ENCODE measurements around the gene DYNLRB1. TPM values are rescaled to one million over a fixed set of nuclear protein-coding genes. Genes with fewer than 3 reads are reported as not detected.

DYNLRB1 gene
- total and polyA plus RNA-seq, 2 donors (not counting 3 experiments of a cell fraction or from before 2014, with no cell fraction given) = 142 to 245 TPM

DNA sequence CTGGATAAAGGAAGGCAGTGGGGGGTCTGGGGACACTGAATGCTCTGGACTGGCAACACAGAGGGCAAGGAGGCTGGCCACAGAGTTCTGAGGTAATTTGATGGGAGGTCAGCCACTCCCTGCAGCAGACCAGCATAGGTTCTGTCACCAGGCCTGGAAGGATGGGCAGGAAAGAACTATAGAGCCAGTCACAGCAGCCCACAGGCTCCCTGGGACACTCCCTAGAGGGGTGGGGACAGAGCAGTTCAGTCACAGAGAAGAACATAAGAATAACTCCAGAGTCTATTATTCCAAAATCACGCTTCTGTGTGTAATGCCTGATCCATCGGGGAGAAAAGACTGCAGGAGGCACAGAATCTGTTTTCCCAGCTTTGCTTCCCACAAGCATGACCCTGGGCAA lies 19.6 kb downstream of the DYNLRB1 start:
- Histone ChIP-seq H3K36me3 (ENCODE audit: control insufficient read depth in 2 of 2, extremely low read depth in 1 of 2, insufficient read depth in 2 of 2, low read length in 2 of 2) (peaks cover 13 to 47% of the 10 kb centered on the region in 2 experiments), H3K4me2 (ENCODE audit: insufficient read depth, low read length) (no peak overlapping the region), H3K4me3 (replicated peaks in 1 of 3; ENCODE audit: insufficient read depth in 1 of 3, low read depth in 1 of 3, low read length in 3 of 3) (no peak overlapping the region), H3K4me1 (ENCODE audit: control insufficient read depth, extremely low read depth, insufficient read depth, low read length) (no peaks in the 10 kb centered on the region), H3K9ac (replicated peaks; ENCODE audit: extremely low read depth, insufficient read depth, low read length) (no peak overlapping the region), H2AFZ (ENCODE audit: low read depth, low read length) (no peak overlapping the region), H3K27me3 (ENCODE audit: control insufficient read depth in 2 of 2, insufficient read depth in 2 of 2, low read length in 2 of 2) (no peaks in the 10 kb centered on the region), H3K79me2 (ENCODE audit: control insufficient read depth, insufficient read depth, low read length) (peaks cover 6% of the 10 kb centered on the region), H3K9me3 (replicated peaks; ENCODE audit: control insufficient read depth, insufficient read depth, low read length) (no peaks in the 10 kb centered on the region), H3K27ac (ENCODE audit: insufficient read depth, low read depth, low read length) (no peak overlapping the region), H3K9me1 (replicated peaks; ENCODE audit: control insufficient read depth, extremely low read depth, insufficient read depth, low read length) (no peaks in the 10 kb centered on the region), H4K20me1 (replicated peaks; ENCODE audit: control insufficient read depth, extremely low read depth, insufficient read depth, low read length) (no peaks in the 10 kb centered on the region)
- intact Hi-C loops (cut with micrococcal nuclease) = no loop called here
- no TSS peak for BruUV-seq (replicated peaks)
- DNase-seq (ENCODE audit: low read depth, low spot score) = no peak
- POLR2A ChIA-PET = no interaction called here
- dilution Hi-C loops (cut with MboI; ENCODE audit: extremely low pct_ligation_motif_present, low sequenced_read_pairs) = no loop called here
- FAIRE-seq = no peak
- TF ChIP-seq, protein P1, sequence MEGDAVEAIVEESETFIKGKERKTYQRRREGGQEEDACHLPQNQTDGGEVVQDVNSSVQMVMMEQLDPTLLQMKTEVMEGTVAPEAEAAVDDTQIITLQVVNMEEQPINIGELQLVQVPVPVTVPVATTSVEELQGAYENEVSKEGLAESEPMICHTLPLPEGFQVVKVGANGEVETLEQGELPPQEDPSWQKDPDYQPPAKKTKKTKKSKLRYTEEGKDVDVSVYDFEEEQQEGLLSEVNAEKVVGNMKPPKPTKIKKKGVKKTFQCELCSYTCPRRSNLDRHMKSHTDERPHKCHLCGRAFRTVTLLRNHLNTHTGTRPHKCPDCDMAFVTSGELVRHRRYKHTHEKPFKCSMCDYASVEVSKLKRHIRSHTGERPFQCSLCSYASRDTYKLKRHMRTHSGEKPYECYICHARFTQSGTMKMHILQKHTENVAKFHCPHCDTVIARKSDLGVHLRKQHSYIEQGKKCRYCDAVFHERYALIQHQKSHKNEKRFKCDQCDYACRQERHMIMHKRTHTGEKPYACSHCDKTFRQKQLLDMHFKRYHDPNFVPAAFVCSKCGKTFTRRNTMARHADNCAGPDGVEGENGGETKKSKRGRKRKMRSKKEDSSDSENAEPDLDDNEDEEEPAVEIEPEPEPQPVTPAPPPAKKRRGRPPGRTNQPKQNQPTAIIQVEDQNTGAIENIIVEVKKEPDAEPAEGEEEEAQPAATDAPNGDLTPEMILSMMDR (IDR thresholded peaks at IDR 0.05; ENCODE audit: extremely low read depth in 1 of 2, insufficient read depth in 1 of 2, low read depth in 1 of 2, low read length in 2 of 2) = no peak
- no peak for TF ChIP-seq POLR2AphosphoS5 (IDR thresholded peaks at IDR 0.05; ENCODE audit: insufficient read depth, low read depth, low read length)
- no peak for TF ChIP-seq FOS (IDR thresholded peaks at IDR 0.05; ENCODE audit: borderline replicate concordance, insufficient read depth, low read length)
- no peak for TF ChIP-seq JUN (IDR thresholded peaks at IDR 0.05; ENCODE audit: borderline replicate concordance, insufficient read depth, insufficient read length, low read depth)
- TF ChIP-seq EZH2 (IDR thresholded peaks at IDR 0.05; ENCODE audit: borderline replicate concordance, low read depth, low read length, severe bottlenecking) = no peak
- TF ChIP-seq, protein P2, sequence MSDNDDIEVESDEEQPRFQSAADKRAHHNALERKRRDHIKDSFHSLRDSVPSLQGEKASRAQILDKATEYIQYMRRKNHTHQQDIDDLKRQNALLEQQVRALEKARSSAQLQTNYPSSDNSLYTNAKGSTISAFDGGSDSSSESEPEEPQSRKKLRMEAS (IDR thresholded peaks at IDR 0.05; ENCODE audit: insufficient read depth, insufficient read length) = no peak
- no peak for TF ChIP-seq GATA2 (IDR thresholded peaks at IDR 0.05; ENCODE audit: insufficient read depth, insufficient read length, low read depth, low read length)
- CTCF ChIA-PET = interaction anchor here (1.3 to 5.6 kb wide), 4 partner anchors 23 to 234 kb away, joined by 3 to 53 read pairs (median 10); partner anchors contain the start of gene MAP1LC3A
